Measurements from ENCODE around the gene SYNPR.
"Not testable (repeated sequence)": the region's sequence is repeated elsewhere in the genome, so short reads cannot be mapped to it uniquely, and the experiment has no call there.

The SYNPR gene

DNA sequence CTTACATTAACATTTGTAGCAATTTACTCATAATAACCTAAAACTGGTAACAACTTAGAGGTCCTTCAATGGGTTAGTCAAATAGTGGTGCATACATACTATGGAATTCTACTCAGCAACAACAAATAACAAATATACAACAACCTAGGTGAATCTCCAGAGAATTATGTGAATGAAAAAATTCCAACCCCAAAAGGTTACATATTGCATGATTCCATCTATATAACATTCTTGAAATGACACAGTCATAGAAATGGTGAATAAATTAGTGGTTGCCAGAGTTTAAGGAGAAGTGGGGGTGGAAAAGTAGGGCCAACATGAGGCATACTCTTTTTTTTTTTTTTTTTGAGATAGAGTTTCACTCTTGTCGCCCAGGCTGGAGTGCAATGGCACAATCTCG lies 361.7 kb downstream of the SYNPR start:
- DNase-seq, result no peak

DNA sequence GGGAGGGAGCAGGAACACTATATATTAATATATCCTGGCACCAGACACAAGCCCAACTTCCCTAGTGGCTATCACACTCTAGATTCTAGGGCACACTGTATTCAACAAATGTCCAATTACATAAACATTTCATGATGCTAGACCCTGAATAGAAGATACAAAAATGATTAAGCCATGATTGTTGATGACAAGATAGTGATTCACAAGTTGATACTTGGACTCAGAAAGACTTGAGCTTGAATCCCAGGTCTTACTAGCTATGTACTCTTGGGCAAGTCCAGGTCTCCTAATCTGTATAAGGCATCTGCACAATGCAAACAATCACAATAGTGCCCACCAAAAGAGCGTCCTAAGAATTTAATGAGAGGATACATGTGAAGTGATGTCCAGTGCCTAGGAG lies 364.4 kb downstream of the SYNPR start:
- DNase-seq, result no peak

DNA sequence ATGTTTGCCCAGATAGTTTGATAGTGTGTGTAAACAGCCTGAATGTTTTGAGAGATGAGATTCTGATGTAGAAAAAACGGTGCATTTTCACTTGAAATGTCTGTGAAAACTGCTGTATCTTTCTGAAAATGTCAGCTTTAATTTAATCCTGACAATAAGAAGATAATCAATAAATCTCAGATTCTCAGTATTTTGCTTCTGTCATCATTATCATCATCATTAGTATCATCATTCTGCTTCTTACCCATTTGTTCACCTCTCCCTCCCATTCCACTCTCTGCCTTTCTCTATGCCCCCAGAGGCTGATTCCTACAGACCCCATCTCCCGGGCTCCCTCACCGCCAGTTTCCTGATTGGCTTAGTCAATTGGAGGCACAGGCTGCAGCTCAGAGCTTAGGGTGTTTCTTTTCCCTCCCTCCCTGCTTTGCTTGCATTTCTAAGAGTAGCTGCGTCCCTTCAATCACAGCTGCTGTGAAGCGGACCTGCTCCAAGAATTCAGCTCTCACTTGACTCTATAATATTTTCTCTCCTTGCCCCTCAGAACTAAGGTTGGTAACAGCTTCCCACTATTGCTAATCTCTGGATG lies 366.2 kb downstream of the SYNPR start:
- no peak for DNase-seq

DNA sequence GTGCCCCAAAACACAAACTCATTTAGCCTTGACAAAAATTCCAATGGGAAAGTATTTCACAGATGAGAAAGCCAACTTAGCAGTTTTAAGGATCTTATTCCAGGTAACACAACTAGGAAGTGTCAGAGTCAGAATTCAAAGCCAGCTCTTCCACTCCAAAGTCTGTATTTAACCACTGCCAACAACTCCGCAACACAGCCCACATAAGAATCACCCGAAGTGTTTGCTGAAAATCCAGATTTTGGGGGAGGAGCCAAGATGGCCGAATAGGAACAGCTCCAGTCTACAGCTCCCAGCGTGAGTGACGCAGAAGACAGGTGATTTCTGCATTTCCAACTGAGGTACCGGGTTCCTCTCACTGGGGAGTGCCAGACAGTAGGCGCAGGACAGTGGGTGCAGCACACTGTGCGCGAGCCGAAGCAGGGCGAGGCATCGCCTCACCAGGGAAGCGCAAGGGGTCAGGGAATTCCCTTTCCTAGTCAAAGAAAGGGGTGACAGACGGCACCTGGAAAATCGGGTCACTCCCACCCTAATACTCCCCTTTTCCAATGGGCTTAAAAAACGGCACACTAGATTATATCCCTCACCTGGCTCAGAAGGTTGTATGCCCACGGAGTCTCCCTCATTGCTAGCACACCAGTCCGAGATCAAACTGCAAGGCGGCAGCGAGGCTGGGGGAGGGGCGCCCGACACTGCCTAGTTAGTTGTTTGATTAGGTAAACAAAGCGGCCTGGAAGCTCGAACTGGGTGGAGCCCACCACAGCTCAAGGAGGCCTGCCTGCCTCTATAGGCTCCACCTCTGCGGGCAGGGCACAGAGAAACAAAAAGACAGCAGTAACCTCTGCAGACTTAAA lies 367.0 kb downstream of the SYNPR start:
- not testable (repeated sequence) for DNase-seq

DNA sequence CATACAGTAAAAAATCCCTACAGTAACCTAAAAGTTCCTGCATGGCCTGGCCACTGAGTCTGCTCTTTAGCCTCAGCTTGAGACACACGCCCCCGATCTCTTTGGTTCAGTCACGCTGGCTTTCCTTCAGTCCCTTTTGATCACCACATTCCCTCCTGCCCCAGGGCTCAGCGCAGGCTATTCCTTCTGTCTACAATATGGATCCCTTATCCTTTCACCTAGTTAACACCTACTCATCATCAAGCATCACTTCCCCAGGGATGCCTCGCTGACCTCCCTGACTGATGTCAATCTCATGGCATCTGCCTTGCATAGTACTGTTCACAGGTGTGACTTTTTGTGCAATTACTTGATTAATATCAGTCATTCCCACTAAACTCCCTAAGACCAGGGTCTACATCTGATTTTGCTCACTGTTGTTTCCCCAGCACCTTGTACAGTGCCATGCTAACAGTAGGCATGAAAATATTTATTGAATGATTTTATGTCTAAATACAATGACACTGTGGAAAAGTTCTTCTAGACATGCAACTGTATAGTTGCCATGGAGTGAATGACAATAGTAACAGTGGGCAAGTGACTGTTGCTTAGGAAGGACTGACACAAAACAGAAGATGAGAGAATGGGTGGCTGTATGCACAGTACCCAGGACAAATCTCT lies 374.1 kb downstream of the SYNPR start, which contains the start of gene SNTN:
Gene SNTN (plus strand): TSS at position 610 of the 660 bp plus-strand sequence. CDS start 13 bp downstream, at position 623.
- no peak for DNase-seq

DNA sequence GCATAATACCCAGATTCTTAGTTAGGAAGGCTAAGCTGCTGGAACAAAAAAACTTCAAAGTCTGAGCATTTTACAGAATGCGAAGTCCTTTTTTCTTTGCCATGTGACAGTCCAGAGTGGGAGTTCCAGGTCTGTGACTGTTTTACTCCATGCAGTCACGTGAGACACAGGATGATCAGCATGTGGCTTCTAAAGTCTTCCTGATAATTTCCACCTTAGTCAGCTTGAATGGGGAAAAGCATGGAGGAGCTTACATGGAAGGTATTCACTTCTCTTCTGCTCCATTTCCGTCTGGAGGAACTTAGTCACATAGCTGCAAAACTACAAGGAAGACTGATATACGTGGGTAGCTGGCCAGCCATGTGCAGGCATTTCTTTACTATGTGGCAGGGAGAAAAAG lies 376.1 kb downstream of the SYNPR start:
- DNase-seq, result no peak

DNA sequence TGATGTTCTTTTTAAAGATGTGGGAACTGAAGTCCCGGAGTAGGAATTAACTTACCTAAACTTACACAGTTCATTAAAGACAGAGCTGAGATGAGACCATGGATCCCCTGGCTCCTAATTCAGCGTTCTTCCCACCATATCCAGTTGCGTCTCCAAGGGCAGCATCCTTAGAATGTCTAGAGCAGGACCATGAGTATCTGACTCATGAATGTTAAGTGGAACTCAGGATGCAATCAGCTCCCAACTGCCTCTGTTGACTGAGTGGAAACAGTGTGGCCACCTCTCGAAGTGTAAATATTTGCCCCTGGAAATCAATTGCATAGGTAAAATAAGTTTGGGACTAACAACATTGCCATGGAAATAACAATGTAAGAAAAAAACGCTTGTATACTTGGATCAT lies 376.8 kb downstream of the SYNPR start:
- no peak for DNase-seq

DNA sequence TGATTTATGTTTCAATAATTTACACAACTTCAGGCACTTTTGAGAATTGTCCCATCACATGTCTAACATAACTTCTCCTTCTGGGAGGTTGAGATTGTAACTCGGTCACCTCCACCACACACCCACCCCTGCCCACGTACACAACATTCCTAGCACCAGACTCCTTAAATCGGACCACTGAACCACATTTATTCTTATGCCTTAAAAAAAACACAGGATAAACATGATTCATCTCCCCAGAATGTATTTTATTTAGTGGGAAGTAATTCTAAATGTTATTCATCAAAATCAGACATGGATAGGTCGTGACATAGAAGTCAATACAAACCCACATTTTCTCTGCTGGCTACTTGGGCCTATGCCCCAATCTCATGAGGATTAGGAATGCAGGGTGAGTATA lies 377.4 kb downstream of the SYNPR start:
- no peak for DNase-seq

DNA sequence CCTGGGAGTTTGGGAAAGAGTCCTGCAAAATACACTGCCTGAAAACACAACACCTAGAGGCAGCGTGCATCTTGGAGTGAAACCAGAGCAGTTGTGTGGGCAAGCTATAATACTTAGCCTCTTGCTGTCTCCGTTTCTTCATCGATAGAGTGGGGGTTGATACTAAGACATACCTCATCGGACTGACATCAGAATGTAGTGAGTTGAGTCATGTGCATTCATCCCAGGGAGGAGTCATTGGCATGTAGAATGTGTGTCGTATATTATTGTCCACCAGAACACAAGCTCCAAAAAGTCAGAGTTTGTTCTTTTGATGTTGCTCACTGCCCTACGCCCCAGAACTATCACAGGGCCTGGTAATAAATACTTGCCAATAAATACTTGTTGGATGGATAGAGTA lies 378.7 kb downstream of the SYNPR start:
- no peak for DNase-seq

DNA sequence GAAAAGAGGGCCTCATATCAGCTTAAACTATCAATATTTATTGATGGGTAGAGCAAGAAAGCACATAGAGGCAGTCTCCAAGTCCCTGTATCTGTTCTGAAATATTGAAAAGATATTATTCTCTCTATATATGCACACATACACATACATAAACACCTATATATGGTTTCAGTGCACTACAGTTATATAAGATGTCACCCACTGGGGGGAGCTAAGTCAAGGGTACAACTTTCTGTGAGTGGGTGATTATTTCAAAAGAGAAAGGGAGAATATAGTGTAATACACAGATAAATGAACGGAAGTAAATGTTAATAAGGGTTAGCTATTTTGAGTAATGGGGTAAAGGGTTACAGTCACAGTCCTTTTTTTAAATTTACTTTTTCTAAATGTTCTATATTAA lies 383.1 kb downstream of the SYNPR start:
- no peak for DNase-seq

DNA sequence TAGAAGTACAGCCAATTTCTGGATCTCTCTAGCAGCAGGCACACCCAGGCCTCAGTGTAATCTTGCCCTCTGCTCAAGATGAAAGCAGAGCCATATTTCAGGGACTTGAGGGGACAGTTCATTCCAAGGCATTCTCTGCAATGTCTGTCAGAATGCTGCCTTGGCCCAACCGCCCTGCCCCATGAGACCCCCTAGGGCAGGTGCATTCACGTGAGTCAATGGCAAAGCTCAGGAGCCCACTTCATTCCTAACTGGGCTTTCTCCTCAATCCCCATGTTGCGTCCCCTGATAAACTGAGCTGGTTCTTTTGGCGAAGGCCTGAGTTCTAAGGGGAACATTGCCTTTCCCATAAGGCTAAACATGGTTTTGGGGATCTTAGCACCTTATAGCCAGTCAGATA lies 383.9 kb downstream of the SYNPR start:
- DNase-seq, result no peak

DNA sequence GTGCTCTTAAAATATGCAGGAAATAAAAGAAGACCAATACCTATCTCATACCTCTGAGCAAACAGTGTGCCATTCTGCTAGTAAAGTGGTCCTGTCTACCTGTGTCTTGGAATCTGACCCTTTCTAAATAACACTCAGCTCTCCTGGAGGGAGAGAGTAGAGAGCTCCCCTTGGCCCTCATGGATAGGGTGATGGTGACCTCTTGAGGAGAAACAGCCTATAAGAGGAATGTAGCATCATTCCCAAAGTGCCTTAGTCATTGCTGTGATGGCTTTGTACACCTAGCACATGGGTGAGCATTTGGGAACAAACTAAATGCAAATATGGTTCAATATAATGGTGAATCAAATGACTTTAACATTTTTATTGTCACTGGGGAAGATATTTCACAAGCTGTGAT lies 384.4 kb downstream of the SYNPR start:
- DNase-seq, result no peak
